Measurements from ENCODE around the gene CCDC12.

DNA sequence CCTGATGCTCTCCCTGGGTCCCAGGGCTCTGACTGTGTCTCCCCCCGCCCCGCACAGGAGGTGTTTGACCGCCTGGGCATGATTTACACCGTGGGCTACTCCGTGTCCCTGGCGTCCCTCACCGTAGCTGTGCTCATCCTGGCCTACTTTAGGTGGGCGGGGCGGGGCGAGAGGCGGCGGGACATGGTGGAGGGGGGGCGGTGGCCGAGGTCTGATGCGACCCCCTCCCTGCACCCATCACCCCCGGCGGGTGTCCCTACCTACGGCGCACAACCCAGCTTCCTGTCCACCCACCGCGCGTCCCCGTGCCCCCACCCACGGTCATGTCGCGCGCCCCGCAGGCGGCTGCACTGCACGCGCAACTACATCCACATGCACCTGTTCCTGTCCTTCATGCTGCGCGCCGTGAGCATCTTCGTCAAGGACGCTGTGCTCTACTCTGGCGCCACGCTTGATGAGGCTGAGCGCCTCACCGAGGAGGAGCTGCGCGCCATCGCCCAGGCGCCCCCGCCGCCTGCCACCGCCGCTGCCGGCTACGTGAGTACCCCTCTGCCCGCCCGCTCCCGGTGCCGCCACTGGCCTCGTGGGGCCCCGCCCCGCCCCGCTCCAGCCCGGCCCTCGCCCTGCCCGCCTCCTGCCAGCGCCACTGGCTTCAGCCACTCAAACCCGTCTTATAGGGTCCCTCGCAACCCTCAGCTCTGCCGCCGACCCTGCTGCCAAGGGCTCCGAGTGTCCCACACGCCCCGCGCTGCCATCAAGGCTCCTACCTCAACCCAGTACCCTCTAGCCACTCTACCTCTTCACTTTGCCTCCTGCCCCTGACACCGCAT lies 78.0 kb downstream of the CCDC12 start:
- no peak for TF ChIP-seq POLR2AphosphoS5 (IDR thresholded peaks at IDR 0.05; ENCODE audit: low read depth)
- TF ChIP-seq, protein P1, sequence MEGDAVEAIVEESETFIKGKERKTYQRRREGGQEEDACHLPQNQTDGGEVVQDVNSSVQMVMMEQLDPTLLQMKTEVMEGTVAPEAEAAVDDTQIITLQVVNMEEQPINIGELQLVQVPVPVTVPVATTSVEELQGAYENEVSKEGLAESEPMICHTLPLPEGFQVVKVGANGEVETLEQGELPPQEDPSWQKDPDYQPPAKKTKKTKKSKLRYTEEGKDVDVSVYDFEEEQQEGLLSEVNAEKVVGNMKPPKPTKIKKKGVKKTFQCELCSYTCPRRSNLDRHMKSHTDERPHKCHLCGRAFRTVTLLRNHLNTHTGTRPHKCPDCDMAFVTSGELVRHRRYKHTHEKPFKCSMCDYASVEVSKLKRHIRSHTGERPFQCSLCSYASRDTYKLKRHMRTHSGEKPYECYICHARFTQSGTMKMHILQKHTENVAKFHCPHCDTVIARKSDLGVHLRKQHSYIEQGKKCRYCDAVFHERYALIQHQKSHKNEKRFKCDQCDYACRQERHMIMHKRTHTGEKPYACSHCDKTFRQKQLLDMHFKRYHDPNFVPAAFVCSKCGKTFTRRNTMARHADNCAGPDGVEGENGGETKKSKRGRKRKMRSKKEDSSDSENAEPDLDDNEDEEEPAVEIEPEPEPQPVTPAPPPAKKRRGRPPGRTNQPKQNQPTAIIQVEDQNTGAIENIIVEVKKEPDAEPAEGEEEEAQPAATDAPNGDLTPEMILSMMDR (IDR thresholded peaks at IDR 0.05; ENCODE audit: insufficient read depth, low read length) = no peak

All from HL-60 (cell line).